ENCODE data around the gene AP5B1.
"Not testable (repeated sequence)": the region's sequence is repeated elsewhere in the genome, so short reads cannot be mapped to it uniquely, and the experiment has no call there.

Gene AP5B1

DNA sequence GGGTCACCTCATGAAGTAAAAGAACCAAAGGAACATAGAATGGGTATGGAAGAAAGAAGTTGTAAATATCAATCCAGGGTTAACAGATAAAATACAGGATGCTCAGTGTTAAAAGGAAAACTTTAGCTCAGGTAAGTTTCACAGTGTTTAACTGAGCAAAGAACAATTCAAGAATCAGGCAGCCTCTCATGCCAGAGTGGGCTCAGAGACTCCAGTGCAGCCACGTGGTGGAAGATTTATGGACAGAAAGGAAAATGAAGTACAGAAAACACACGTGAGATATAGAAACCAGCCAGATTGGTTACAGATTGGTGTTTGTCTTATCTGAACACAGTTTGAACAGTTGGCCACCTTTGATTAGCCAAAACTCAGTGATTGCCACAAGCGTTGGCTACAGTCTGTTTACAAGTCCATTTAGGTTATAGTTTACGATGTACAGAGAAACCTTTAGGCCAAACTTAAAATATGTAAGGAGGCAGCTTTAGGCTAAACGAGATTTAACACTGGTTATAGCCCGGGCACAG, 9.1 kb downstream of the AP5B1 start:
- Mint-ChIP-seq H3K4me1 (ENCODE audit: low read depth) (peaks cover 30% of the 10 kb centered on the region), H3K27me3 (no peaks in the 10 kb centered on the region), H3K9me3 (no peaks in the 10 kb centered on the region), H3K27ac (no peak overlapping the region), H3K36me3 (ENCODE audit: low read depth) (peaks cover 6% of the 10 kb centered on the region), H3K4me3 (no peak overlapping the region)
- DNase-seq, result no peak

DNA sequence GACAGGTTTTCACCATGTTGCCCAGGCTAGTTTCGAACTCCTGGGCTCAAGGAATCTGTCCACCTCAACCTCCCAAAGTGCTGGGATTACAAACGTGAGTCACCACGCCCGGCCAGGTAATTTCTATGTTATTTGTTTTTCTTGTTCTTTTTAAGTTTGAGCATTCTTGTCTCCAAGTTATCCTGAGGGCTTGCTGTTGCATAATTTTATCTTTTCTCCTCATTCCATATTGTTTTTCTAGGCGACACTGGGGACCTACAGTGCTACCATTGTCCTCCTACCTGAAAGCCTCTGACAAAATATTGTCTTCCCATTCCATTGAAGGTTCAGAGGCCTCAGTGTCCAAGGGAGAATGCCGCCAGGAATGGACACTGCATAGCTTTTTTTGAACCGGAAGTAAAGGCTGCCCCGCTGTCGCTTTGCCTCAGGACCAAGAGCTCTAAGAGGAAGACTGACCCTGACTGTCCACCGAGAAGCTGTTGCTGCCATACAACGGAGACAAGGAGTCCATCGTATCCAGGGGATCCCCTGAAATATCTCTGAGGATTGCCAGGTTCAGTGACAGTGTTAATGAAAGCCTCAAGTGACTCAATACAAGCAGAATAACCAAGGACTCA, 9.7 kb downstream of the AP5B1 start:
- Mint-ChIP-seq H3K27ac (no peak overlapping the region), H3K27me3 (no peaks in the 10 kb centered on the region), H3K4me3 (no peak overlapping the region), H3K9me3 (no peaks in the 10 kb centered on the region), H3K4me1 (ENCODE audit: low read depth) (peaks cover 27% of the 10 kb centered on the region), H3K36me3 (ENCODE audit: low read depth) (peaks cover under 1% of the 10 kb centered on the region)
- no peak for DNase-seq

DNA sequence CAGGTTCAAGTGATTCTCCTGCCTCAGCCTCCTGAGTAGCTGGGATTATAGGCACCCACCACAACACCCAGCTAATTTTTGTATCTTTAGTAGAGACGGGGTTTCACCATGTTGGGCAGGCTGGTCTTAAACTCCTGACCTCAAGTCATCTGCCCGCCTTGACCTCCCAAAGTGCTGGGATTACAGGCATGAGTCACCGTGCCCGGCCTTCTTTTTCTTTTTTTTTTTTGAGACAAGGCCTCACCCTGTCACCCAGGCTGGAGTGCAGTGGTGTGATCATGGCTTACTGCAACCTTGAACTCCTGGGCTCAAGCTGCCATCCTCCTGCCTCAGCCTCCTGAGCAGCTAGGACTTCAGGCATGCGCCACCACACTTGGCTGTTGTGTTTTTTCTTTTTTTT, 13.0 kb downstream of the AP5B1 start:
- not testable (repeated sequence) for DNase-seq; H3K27ac Mint-ChIP-seq; H3K9me3 Mint-ChIP-seq; H3K4me3 Mint-ChIP-seq; H3K4me1 Mint-ChIP-seq (ENCODE audit: low read depth); H3K27me3 Mint-ChIP-seq; H3K36me3 Mint-ChIP-seq (ENCODE audit: low read depth)

DNA sequence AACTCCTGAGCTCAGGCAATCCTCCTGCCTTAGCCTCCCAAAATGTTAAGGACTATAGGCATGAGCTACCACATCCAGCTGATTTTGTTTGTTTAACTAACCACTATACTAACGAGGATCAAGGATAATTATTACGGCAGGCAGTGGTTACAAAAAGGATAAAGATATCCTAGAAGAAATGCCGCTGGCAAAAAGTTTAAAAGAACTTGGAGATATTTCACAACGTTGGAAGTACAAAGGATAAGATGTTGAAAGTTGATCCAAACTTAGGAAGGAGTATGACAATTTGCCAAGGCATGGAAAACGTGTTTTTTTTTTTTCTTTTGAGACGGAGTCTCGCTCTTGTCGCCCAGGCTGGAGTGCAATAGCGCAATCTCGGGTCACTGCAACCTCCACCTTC, 13.4 kb downstream of the AP5B1 start:
- Mint-ChIP-seq H3K27ac (no peak overlapping the region), H3K36me3 (ENCODE audit: low read depth) (no peaks in the 10 kb centered on the region), H3K27me3 (no peaks in the 10 kb centered on the region), H3K4me1 (ENCODE audit: low read depth) (peaks cover 9% of the 10 kb centered on the region), H3K9me3 (no peaks in the 10 kb centered on the region), H3K4me3 (no peak overlapping the region)
- DNase-seq, result no peak

DNA sequence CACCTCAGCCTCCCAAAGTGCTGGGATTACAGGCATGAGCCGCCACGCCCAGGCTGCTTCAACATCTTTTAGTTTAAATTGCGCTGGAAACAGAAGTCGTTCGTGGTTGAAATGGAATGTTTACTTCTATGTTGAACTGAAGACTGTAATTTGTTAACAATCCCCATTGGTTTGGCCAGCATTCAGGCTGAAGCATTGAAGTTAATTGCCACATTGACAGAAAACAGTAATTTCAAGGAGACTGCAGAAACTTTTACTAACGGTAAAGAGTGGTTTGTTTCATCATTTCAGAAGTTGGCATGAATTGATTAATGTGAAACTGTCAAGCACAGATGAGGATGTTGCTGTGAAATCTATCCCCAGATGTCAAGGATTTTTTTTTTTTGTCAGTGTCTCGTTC, 14.2 kb downstream of the AP5B1 start:
- no peaks in the 10 kb centered on the region for H3K9me3 Mint-ChIP-seq
- no peaks in the 10 kb centered on the region for H3K27me3 Mint-ChIP-seq

DNA sequence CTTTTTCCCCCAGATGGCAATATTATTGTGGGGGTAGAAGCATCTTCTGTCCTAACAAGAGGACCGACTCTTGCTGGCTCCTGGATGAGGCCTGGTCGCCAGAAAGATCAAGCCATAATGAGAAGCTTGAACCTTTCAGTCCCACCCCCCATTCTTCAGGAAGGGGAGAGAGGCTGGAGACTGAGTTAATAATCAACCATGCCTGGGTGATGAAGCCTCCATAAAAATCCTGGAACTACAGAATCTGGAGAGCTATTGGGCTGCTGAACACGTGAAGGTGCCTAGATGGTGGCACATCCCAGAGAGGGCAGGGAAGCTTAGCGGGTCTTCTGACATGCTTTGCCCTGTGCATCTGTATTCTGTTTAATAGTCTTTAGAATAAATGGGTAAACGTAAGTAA, 16.3 kb downstream of the AP5B1 start:
- no peaks in the 10 kb centered on the region for H3K36me3 Mint-ChIP-seq (ENCODE audit: low read depth)
- DNase-seq, result no peak

More for the DNA sequence above, 14.2 kb downstream of the AP5B1 start:
- Mint-ChIP-seq H3K36me3 (ENCODE audit: low read depth) (no peaks in the 10 kb centered on the region), H3K4me1 (ENCODE audit: low read depth) (peaks cover 9% of the 10 kb centered on the region), H3K4me3 (no peak overlapping the region), H3K27ac (no peak overlapping the region)
- DNase-seq, result no peak

DNA sequence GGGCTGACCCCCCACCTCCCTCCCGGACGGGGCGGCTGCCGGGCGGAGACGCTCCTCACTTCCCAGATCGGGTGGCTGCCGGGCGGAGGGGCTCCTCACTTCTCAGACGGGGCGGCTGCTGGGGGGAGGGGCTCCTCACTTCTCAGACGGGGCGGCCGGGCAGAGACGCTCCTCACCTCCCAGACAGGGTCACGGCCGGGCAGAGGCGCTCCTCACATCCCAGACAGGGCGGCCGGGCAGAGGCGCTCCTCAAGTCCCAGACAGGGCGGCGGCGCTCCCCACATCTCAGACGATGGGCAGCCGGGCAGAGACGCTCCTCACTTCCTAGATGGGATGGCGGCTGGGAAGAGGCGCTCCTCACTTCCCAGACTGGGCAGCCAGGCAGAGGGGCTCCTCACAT, 18.0 kb downstream of the AP5B1 start:
- not testable (repeated sequence) for H3K36me3 Mint-ChIP-seq (ENCODE audit: low read depth); DNase-seq; H3K4me3 Mint-ChIP-seq; H3K9me3 Mint-ChIP-seq; H3K27ac Mint-ChIP-seq; H3K4me1 Mint-ChIP-seq (ENCODE audit: low read depth)
- peaks cover 13% of the 10 kb centered on the region for H3K27me3 Mint-ChIP-seq

More for the DNA sequence above, 16.3 kb downstream of the AP5B1 start:
- Mint-ChIP-seq H3K4me3 (no peak overlapping the region), H3K9me3 (no peaks in the 10 kb centered on the region), H3K27ac (no peak overlapping the region), H3K27me3 (peaks cover 9% of the 10 kb centered on the region), H3K4me1 (ENCODE audit: low read depth) (peaks cover 5% of the 10 kb centered on the region)

DNA sequence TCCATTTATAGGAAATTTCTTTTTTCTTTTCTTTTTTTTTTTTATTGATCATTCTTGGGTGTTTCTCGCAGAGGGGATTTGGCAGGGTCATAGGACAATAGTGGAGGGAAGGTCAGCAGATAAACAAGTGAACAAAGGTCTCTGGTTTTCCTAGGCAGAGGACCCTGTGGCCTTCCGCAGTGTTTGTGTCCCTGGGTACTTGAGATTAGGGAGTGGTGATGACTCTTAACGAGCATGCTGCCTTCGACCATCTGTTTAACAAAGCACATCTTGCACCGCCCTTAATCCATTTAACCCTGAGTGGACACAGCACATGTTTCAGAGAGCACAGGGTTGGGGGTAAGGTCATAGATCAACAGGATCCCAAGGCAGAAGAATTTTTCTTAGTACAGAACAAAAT, 18.6 kb downstream of the AP5B1 start:
- not testable (repeated sequence) for H3K36me3 Mint-ChIP-seq (ENCODE audit: low read depth); H3K27ac Mint-ChIP-seq; H3K4me3 Mint-ChIP-seq; DNase-seq; H3K4me1 Mint-ChIP-seq (ENCODE audit: low read depth); H3K9me3 Mint-ChIP-seq
- H3K27me3 Mint-ChIP-seq, result peaks cover 19% of the 10 kb centered on the region

DNA sequence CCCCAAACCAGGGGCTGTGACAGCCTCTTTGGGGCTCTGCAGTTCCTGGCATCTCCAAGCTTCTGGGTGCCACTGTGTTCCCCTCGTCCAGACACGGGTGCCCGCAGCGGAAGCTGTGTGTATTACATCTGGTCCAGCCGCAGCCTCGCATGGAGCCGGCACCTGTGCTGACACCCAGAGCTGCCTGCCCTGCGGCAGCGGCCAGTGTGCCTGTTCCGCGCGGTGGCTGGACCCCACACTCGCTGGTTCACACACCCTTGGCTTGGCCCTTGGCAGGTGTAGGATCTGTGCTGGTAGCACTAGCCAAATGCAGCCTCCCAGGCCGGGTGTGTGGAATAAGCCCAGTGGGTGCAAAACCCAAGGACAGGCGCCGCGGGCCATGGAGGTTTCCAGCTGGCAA, 35.7 kb downstream of the AP5B1 start:
- Mint-ChIP-seq H3K4me1 (ENCODE audit: low read depth) (no peaks in the 10 kb centered on the region), H3K4me3 (no peak overlapping the region), H3K9me3 (no peaks in the 10 kb centered on the region), H3K36me3 (ENCODE audit: low read depth) (no peaks in the 10 kb centered on the region), H3K27me3 (peaks cover 27% of the 10 kb centered on the region), H3K27ac (no peak overlapping the region)
- no peak for DNase-seq

DNA sequence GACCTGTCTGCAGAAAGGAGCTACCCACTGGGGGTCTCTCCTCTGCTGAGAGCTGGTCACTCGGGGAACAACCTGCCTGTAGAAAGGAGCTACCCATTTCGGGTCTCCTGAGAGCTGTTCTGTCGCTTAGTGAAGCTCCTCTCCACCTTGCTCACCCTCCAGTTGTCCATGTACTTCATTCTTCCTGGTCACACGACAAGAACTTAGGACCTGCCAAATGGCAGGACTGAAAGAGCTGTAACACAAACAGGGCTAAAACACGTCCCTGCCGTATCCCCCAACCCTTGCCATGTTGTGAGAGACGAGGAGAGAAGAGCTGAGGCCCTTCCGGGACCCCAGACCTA, 36.1 kb downstream of the AP5B1 start:
- no peaks in the 10 kb centered on the region for H3K36me3 Mint-ChIP-seq (ENCODE audit: low read depth)
- H3K4me1 Mint-ChIP-seq (ENCODE audit: low read depth), result no peaks in the 10 kb centered on the region
- peaks cover 27% of the 10 kb centered on the region for H3K27me3 Mint-ChIP-seq
- no peak overlapping the region for H3K4me3 Mint-ChIP-seq
- no peak overlapping the region for H3K27ac Mint-ChIP-seq
- DNase-seq, result no peak
- H3K9me3 Mint-ChIP-seq, result no peaks in the 10 kb centered on the region

DNA sequence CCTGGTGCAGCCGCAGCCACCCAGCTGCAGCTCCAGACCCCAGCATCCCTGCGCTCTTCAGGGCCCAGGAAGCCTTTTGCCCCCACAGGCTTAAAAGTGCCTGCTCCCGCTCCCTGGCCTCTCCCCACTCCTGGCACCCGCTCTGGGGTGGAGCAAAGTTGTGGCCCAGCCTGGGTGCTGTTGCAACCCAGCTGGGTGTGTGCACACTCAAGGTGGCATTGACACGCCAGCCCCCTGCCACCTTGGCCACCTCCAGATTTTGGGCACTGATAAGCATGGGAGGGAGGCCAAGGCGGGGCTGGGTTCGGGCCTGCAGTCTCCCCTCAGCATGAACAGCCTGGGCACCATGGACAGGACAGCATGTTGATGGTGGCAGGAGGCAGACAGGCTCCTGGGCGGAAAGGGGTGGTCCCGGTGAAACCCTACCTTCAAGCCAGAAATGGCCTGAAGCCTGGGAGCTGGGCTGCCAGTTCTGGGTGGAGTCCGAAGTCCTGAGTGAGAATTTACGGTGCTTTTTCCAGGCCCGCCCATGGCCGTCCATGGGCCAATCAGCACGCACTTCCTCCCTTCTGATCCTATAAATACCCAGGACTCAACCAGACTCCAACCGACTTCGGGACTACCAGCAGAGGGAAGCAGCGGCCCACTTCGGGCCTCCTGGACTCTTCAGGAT, 36.6 kb downstream of the AP5B1 start:
- no peak for DNase-seq
- H3K36me3 Mint-ChIP-seq (ENCODE audit: low read depth), result no peaks in the 10 kb centered on the region
- no peak overlapping the region for H3K4me3 Mint-ChIP-seq
- no peaks in the 10 kb centered on the region for H3K4me1 Mint-ChIP-seq (ENCODE audit: low read depth)
- H3K9me3 Mint-ChIP-seq, result no peaks in the 10 kb centered on the region
- peaks cover 24% of the 10 kb centered on the region for H3K27me3 Mint-ChIP-seq
- no peak overlapping the region for H3K27ac Mint-ChIP-seq

DNA sequence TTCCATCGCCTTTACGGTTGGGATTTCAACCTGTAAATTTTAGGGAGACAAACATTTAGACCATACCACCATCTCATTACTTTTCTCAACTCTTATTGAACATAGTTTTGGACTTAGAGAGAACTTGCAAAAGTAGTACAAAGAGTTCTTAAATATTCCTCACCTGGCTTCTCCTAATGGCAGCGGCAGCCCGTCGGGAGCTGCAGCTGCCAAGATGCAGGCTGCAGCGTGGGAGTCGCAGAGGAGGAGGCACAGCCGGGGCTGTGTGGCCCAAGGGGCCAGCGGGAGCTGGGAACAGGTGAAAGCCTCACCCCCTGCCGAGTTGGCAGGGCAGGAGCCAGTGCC, 37.1 kb downstream of the AP5B1 start:
- H3K27ac Mint-ChIP-seq, result no peak overlapping the region
- H3K27me3 Mint-ChIP-seq, result peaks cover 22% of the 10 kb centered on the region
- H3K9me3 Mint-ChIP-seq, result no peaks in the 10 kb centered on the region
- no peak overlapping the region for H3K4me3 Mint-ChIP-seq
- H3K36me3 Mint-ChIP-seq (ENCODE audit: low read depth), result no peaks in the 10 kb centered on the region
- H3K4me1 Mint-ChIP-seq (ENCODE audit: low read depth), result no peaks in the 10 kb centered on the region
- no peak for DNase-seq

DNA sequence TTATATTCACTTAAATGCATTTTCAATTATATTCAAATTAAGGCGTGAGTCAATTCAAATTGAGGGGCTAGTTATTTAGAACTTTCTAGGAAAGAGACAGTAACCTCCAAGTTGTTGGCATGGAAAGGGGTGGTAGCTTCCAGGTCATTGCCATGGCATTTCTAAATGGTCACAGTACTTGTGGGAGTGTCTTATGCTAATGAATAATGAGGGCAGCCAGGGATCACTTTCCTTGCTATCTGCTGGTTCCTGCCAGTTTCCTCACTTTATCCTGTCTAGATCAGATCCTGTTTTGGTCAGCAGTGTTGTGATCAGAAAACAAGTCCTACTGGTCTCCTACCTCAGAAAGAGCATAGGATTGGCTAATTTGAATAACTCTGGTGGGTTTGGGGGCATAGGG, 38.4 kb downstream of the AP5B1 start:
- no peak overlapping the region for H3K27ac Mint-ChIP-seq
- no peaks in the 10 kb centered on the region for H3K36me3 Mint-ChIP-seq (ENCODE audit: low read depth)
- H3K27me3 Mint-ChIP-seq, result peaks cover 28% of the 10 kb centered on the region
- no peaks in the 10 kb centered on the region for H3K9me3 Mint-ChIP-seq
- DNase-seq, result no peak
- H3K4me1 Mint-ChIP-seq (ENCODE audit: low read depth), result no peaks in the 10 kb centered on the region
- H3K4me3 Mint-ChIP-seq, result no peak overlapping the region

DNA sequence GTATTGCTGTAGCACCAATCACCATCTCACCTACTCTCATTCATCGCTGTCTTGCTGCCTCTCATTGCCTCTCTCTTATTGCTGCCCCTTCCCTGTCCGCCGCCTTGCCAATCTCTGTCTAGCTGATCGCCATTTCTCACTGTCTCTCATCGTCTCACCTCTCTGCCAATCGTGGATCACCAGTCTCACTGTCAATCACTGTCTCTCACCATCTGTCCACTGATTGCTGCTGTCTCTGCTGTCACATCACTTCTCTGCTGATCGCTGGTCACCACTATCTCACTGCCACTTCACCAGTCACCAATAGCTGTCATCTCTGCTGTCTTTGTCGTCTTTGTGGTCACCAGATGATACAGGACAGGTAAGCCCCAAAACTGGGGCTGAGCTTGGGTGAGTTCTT, 39.6 kb downstream of the AP5B1 start:
- H3K36me3 Mint-ChIP-seq (ENCODE audit: low read depth), result no peaks in the 10 kb centered on the region
- H3K27me3 Mint-ChIP-seq, result peaks cover 29% of the 10 kb centered on the region
- H3K4me1 Mint-ChIP-seq (ENCODE audit: low read depth), result no peaks in the 10 kb centered on the region
- no peak overlapping the region for H3K27ac Mint-ChIP-seq
- H3K4me3 Mint-ChIP-seq, result no peak overlapping the region
- H3K9me3 Mint-ChIP-seq, result peaks cover 6% of the 10 kb centered on the region
- DNase-seq, result no peak

DNA sequence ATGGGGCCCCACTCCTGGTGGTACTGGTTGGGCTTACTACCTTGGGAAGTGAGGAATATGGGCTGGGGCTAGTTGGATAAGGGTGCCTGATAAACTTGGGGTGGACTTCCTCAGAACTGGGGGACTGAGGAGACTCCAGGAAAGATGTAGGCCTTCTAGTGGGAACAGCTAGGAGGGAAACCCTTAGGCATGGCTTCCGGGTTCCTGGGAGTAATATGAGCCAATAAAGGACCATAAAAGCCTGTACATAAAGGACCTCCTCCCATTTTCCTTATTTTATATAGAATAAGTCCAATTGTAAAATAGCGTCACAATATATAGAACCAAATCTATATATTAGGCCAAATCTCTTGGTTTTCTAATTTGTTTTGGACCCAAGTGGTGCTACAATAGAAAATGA, 41.8 kb downstream of the AP5B1 start:
- peaks cover 6% of the 10 kb centered on the region for H3K9me3 Mint-ChIP-seq
- H3K27ac Mint-ChIP-seq, result no peak overlapping the region
- no peaks in the 10 kb centered on the region for H3K4me1 Mint-ChIP-seq (ENCODE audit: low read depth)

DNA sequence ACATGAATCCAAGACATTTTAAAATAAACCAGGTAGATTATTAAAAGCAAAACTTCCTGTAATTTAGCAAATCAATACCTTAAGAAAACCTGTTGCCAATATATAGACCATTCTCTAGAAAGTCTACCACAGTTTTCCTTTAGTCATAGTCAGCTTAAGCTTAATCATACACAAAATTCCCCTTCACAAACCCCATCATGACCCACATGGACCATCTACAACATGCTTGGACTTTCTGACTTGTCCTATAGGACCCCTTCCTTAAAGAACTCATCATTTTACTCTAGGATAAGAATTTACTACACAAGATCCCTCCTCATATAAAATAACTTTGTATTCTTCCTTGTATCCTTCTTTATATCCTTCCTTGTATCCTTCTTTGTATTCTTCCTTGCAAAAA, 44.0 kb downstream of the AP5B1 start:
- peaks cover 36% of the 10 kb centered on the region for H3K27me3 Mint-ChIP-seq
- no peaks in the 10 kb centered on the region for H3K36me3 Mint-ChIP-seq (ENCODE audit: low read depth)
- DNase-seq, result no peak
- peaks cover 6% of the 10 kb centered on the region for H3K9me3 Mint-ChIP-seq
- no peak overlapping the region for H3K4me3 Mint-ChIP-seq
- no peaks in the 10 kb centered on the region for H3K4me1 Mint-ChIP-seq (ENCODE audit: low read depth)
- no peak overlapping the region for H3K27ac Mint-ChIP-seq

More for the DNA sequence above, 41.8 kb downstream of the AP5B1 start:
- no peaks in the 10 kb centered on the region for H3K36me3 Mint-ChIP-seq (ENCODE audit: low read depth)
- DNase-seq, result no peak
- peaks cover 25% of the 10 kb centered on the region for H3K27me3 Mint-ChIP-seq
- no peak overlapping the region for H3K4me3 Mint-ChIP-seq
